B cell (primary cell): ENCODE measurements around the gene SETDB2. TPM values are rescaled to one million over a fixed set of nuclear protein-coding genes. Genes with fewer than 3 reads are reported as not detected.

ENCODE experiments used
- ATAC-seq: fragments of 200-7000 bp; cut with Tn5 transposase; one replicate; pipeline ENCODE4 v1.10.0; 2021; ENCODE audit warnings: low read depth, mild to moderate bottlenecking, moderate number of reproducible peaks, moderate library complexity
- CTCF ChIA-PET: fragments of 350-600 bp; sonication (Branson Sonifier 250); formaldehyde crosslinking; loops from one replicate; lab custom pipeline; 2021; ENCODE audit warnings: antibody characterized with exemption, inconsistent platforms; lab: Charles Lee
- POLR2A ChIA-PET: fragments of 350-600 bp; sonication (Branson Sonifier 250); formaldehyde crosslinking; loops from one replicate; lab custom pipeline; 2021; ENCODE audit warnings: antibody characterized with exemption; lab: Charles Lee
- DNase-seq: peaks from one replicate; pipeline ENCODE4 v3.0.0; 2013
- H2AFZ ChIP-seq: 2 replicates; pipeline ENCODE4 v1.6.1; 2012; ENCODE audit warnings: mild to moderate bottlenecking, low read depth, low read length; ENCODE audit not compliant: insufficient read depth, poor library complexity, severe bottlenecking
- H3K27ac ChIP-seq, 2 donors: 1 replicate in 1 of 2; 2 replicates in 1 of 2; pipeline ENCODE4 v1.5.1; 2012 to 2013; ENCODE audit warnings: low read length in 2 of 2, mild to moderate bottlenecking in 2 of 2, moderate library complexity in 1 of 2
- H3K27me3 ChIP-seq, 4 experiments: fragments of 200-600 bp in 1 of 4; sonication (generic) in 1 of 4; replicated peaks in 1 of 4; 1 replicate in 2 of 4; 2 replicates in 2 of 4; pipeline versions ENCODE4 v1.6.1 to v1.7.0; 2013 to 2016; ENCODE audit warnings: low read length in 3 of 4, mild to moderate bottlenecking in 2 of 4, mixed read lengths in 1 of 4, moderate library complexity in 1 of 4; ENCODE audit not compliant: insufficient read depth in 4 of 4, control insufficient read depth in 3 of 4; ENCODE audit errors: control extremely low read depth in 1 of 4
- H3K36me3 ChIP-seq, 2 experiments: replicated peaks in 1 of 2; 1 replicate in 1 of 2; 2 replicates in 1 of 2; pipeline versions ENCODE4 v1.6.1 to v1.7.1; 2013; ENCODE audit warnings: low read length in 1 of 2; ENCODE audit not compliant: insufficient read depth in 2 of 2, control insufficient read depth in 1 of 2; ENCODE audit errors: control extremely low read depth in 1 of 2, extremely low read depth in 1 of 2
- H3K4me1 ChIP-seq, 2 donors: fragments of 200-600 bp in 1 of 2; sonication (generic) in 1 of 2; 1 replicate in 1 of 2; 2 replicates in 1 of 2; pipeline versions ENCODE4 v1.5.1 to v1.6.1; 2013 to 2017; ENCODE audit warnings: low read length in 2 of 2; ENCODE audit not compliant: control insufficient read depth in 2 of 2, insufficient read depth in 2 of 2
- H3K4me2 ChIP-seq: replicated peaks from 2 replicates; pipeline ENCODE3; 2012; ENCODE audit warnings: mild to moderate bottlenecking, low read depth, low read length; ENCODE audit not compliant: poor library complexity, severe bottlenecking
- H3K4me3 ChIP-seq, 5 experiments: fragments of 200-600 bp in 1 of 5; sonication (generic) in 1 of 5; 1 replicate in 3 of 5; 2 replicates in 2 of 5; pipeline versions ENCODE4 v1.5.1 to v1.7.0; 2011 to 2016; ENCODE audit warnings: low read length in 4 of 5, mild to moderate bottlenecking in 4 of 5, low read depth in 2 of 5, control low read depth in 1 of 5, moderate library complexity in 1 of 5; ENCODE audit not compliant: insufficient read depth in 1 of 5; ENCODE audit errors: control extremely low read depth in 1 of 5, extremely low read depth in 1 of 5
- H3K79me2 ChIP-seq: fragments of 200-600 bp; sonication (generic); one replicate; pipeline ENCODE4 v1.6.0; 2016; ENCODE audit warnings: low read length; ENCODE audit not compliant: control insufficient read depth, insufficient read depth
- H3K9ac ChIP-seq: fragments of 200-600 bp; sonication (generic); 2 replicates; pipeline ENCODE4 v1.6.1; 2017; ENCODE audit warnings: mild to moderate bottlenecking, low read length, moderate library complexity
- H3K9me3 ChIP-seq, 3 donors: one replicate each; pipeline versions ENCODE4 v1.6.1 to v1.7.1; 2013; ENCODE audit warnings: low read length in 2 of 3; ENCODE audit not compliant: control insufficient read depth in 2 of 3, insufficient read depth in 1 of 3; ENCODE audit errors: control extremely low read depth in 1 of 3
- H4K20me1 ChIP-seq: 2 replicates; pipeline ENCODE4 v1.6.0; 2012; ENCODE audit warnings: mild to moderate bottlenecking, low read length; ENCODE audit not compliant: insufficient read depth, control insufficient read depth, poor library complexity, severe bottlenecking
- H3K27ac Mint-ChIP-seq: one replicate; pipeline ENCODE4 v1.8.0; 2021; ENCODE audit warnings: mixed read lengths
- H3K27me3 Mint-ChIP-seq: one replicate; pipeline ENCODE4 v1.8.0; 2021; ENCODE audit warnings: mixed read lengths
- H3K4me1 Mint-ChIP-seq: one replicate; pipeline ENCODE4 v1.8.0; 2021; ENCODE audit warnings: mixed read lengths
- H3K4me3 Mint-ChIP-seq: one replicate; pipeline ENCODE4 v1.8.0; 2021; ENCODE audit warnings: mixed read lengths
- H3K9me3 Mint-ChIP-seq: one replicate; pipeline ENCODE4 v1.8.0; 2022; ENCODE audit warnings: mixed read lengths; ENCODE audit not compliant: insufficient read depth
- EZH2 ChIP-seq: IDR thresholded peaks from 2 replicates; pipeline ENCODE4 v1.6.1; 2012; ENCODE audit warnings: borderline replicate concordance, low read depth, mild to moderate bottlenecking, moderate library complexity, low read length; ENCODE audit not compliant: insufficient read depth, poor library complexity, severe bottlenecking
- WGBS: methylation state at CpG from one replicate; pipeline ENCODE4 v1.1.5; 2013; ENCODE audit warnings: missing lambda C conversion rate; ENCODE audit not compliant: insufficient coverage; 5-methylcytosine and 5-hydroxymethylcytosine counted together
- intact Hi-C: fragments of 100-400 bp; cut with micrococcal nuclease; formaldehyde crosslinking; loops from one replicate; pipeline ENCODE4 v1.10.0; 2022
- polyA plus RNA-seq: library from polyadenylated mRNA; depleted of rRNA; stranded (reverse); fragments of >200 nt; gene quantifications from 2 replicates; pipeline ENCODE4 v1.2.3, GENCODE V29; 2012
- total RNA-seq, 2 donors: library from RNA; stranded (reverse); fragments of 120-200 nt in 1 of 2; gene quantifications; 1 replicate in 1 of 2; 2 replicates in 1 of 2; pipeline versions ENCODE4 v1.2.3 to v1.2.4, GENCODE V29; 2013 to 2022
- TF ChIP-seq, protein P1 (sequence below): fragments of 200-600 bp; IDR thresholded peaks from one replicate; pipeline ENCODE4 v1.8.0; 2022; ENCODE audit warnings: antibody characterized with exemption, mild to moderate bottlenecking

Gene SETDB2
- total and polyA plus RNA-seq, 2 donors (not counting 1 experiment from before 2014, with no cell fraction given) = 12.0 to 38.2 TPM

- Histone ChIP-seq H3K27ac (no peak overlapping the region), H2AFZ (no peak overlapping the region), H3K4me3 (no peak overlapping the region), H3K9ac (no peak overlapping the region), H3K4me1 (peaks cover 0 to 15% of the 10 kb centered on the region in 2 donors), H3K4me2 (no peak overlapping the region), H4K20me1 (no peaks in the 10 kb centered on the region), H3K9me3 (no peaks in the 10 kb centered on the region), H3K27me3 (no peaks in the 10 kb centered on the region), H3K79me2 (peaks cover 8% of the 10 kb centered on the region), H3K36me3 (peaks cover 0 to 23% of the 10 kb centered on the region in 2 experiments)
- ATAC-seq = no peak
- peaks cover 38% of the 10 kb centered on the region for H3K4me1 Mint-ChIP-seq
- DNase-seq = no peak
- ChIA-PET CTCF (no interaction called here), POLR2A (interaction anchor here (0.7 kb wide), 1 partner anchor 28 kb away, joined by 3 read pairs; no protein-coding TSS in a partner anchor)
- no peak overlapping the region for H3K4me3 Mint-ChIP-seq
- TF ChIP-seq, protein P1, sequence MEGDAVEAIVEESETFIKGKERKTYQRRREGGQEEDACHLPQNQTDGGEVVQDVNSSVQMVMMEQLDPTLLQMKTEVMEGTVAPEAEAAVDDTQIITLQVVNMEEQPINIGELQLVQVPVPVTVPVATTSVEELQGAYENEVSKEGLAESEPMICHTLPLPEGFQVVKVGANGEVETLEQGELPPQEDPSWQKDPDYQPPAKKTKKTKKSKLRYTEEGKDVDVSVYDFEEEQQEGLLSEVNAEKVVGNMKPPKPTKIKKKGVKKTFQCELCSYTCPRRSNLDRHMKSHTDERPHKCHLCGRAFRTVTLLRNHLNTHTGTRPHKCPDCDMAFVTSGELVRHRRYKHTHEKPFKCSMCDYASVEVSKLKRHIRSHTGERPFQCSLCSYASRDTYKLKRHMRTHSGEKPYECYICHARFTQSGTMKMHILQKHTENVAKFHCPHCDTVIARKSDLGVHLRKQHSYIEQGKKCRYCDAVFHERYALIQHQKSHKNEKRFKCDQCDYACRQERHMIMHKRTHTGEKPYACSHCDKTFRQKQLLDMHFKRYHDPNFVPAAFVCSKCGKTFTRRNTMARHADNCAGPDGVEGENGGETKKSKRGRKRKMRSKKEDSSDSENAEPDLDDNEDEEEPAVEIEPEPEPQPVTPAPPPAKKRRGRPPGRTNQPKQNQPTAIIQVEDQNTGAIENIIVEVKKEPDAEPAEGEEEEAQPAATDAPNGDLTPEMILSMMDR = no peak
- no peak for TF ChIP-seq EZH2
- no peaks in the 10 kb centered on the region for H3K9me3 Mint-ChIP-seq
- 94% methylated on average over 4 of the region's 6 CpGs for whole genome bisulfite sequencing
- peak overlapping the region; percentile 28 for H3K27ac Mint-ChIP-seq
- intact Hi-C loops = loop anchor here (10.0 kb wide), 1 partner anchor 1415 kb away; no protein-coding TSS in a partner anchor
- no peaks in the 10 kb centered on the region for H3K27me3 Mint-ChIP-seq
These were observed 56.0 kb downstream of the SETDB2 start for GRCh38 chr13:49499889-49500660.

- H3K36me3 ChIP-seq = peaks cover 6 to 31% of the 10 kb centered on the region in 2 experiments
- Mint-ChIP-seq H3K27me3 (no peaks in the 10 kb centered on the region), H3K27ac (no peak overlapping the region), H3K4me1 (peaks cover 26% of the 10 kb centered on the region), H3K4me3 (no peak overlapping the region), H3K9me3 (no peaks in the 10 kb centered on the region)
- no peak overlapping the region for H3K4me2 ChIP-seq
- H3K9me3 ChIP-seq = no peaks in the 10 kb centered on the region
- H3K4me1 ChIP-seq = no peaks in the 10 kb centered on the region
- intact Hi-C loops = no loop called here
- WGBS = 77% methylated on average over 9 of the region's 9 CpGs
- H3K27me3 ChIP-seq = no peaks in the 10 kb centered on the region
- CTCF ChIA-PET = interaction anchor here (1.6 kb wide), 1 partner anchor 37 kb away, joined by 3 read pairs; no protein-coding TSS in a partner anchor
- H3K4me3 ChIP-seq = no peak overlapping the region
- H3K79me2 ChIP-seq = peaks cover 4% of the 10 kb centered on the region
- POLR2A ChIA-PET = no interaction called here
- no peak for DNase-seq
- no peak overlapping the region for H2AFZ ChIP-seq
- H4K20me1 ChIP-seq = no peaks in the 10 kb centered on the region
- H3K27ac ChIP-seq = no peak overlapping the region
- ATAC-seq = no peak
- H3K9ac ChIP-seq = no peak overlapping the region
- TF ChIP-seq, protein P1 = no peak
- TF ChIP-seq EZH2 = no peak
These were observed 58.9 kb downstream of the SETDB2 start for GRCh38 chr13:49502954-49503353.
